GM23248 (cell line): ENCODE results near the gene MAT2B.

Experiments used
- EZH2 ChIP-seq: fragments of 200-600 bp; sonication (generic); IDR thresholded peaks from 2 replicates; pipeline ENCODE4 v1.6.1; 2018; ENCODE audit warnings: antibody characterized with exemption, mild to moderate bottlenecking; ENCODE audit not compliant: insufficient read depth, poor library complexity, severe bottlenecking
- EZH2phosphoT487 ChIP-seq: fragments of 200-600 bp; sonication (generic); IDR thresholded peaks from 2 replicates; pipeline ENCODE4 v1.6.1; 2018; ENCODE audit warnings: antibody characterized with exemption, moderate library complexity, mild to moderate bottlenecking, low read depth; ENCODE audit not compliant: insufficient read depth

DNA sequence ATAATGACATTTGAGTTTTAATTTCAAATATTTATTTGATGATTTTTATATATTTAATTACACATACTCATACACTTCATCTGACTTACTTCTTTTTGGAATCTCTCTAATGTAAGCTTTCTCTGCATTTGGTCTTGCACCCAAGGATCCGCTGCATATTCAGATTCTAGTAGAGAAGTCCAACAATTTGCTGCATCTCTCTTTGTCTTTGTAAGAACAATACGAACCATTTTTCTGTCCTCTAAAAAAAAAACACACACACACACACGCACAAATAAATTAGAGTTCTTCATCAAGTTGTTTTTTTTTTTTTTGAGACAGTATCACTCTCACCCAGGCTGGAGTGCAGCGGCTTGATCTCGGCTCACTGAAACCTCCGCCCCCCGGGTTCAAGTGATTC lies 48.6 kb upstream of the MAT2B start:
- no peak for TF ChIP-seq EZH2
- TF ChIP-seq EZH2phosphoT487, result no peak
